ENCODE data around the gene PAF1. TPM values are rescaled to one million over a fixed set of nuclear protein-coding genes. Genes with fewer than 3 reads are reported as not detected.
A peak's percentile ranks its signal among the peaks of the same experiment; 100 is the strongest.

The PAF1 gene
- total RNA-seq, 1 experiment from 2014 or later = 53.5 TPM

- BruUV-seq (replicated peaks) = no TSS peak
- Histone ChIP-seq H3K36me3 (ENCODE audit: control insufficient read depth in 1 of 2, insufficient read depth in 2 of 2, low read length in 2 of 2) (no peaks in the 10 kb centered on the region), H3K9me3 (ENCODE audit: control insufficient read depth in 1 of 2, insufficient read depth in 1 of 2, low read depth in 1 of 2, low read length in 2 of 2) (no peaks in the 10 kb centered on the region), H3K4me2 (ENCODE audit: low read length) (peak overlapping the region; percentile 92), H3K4me3 (replicated peaks in 1 of 2; ENCODE audit: low read depth in 1 of 2, low read length in 2 of 2) (no peak overlapping the region; a peak in 1 of 4 replicates), H3K9ac (ENCODE audit: low read length) (peak overlapping the region; percentile 97), H3K9me2 (ENCODE audit: insufficient read depth) (no peaks in the 10 kb centered on the region), H3K79me2 (ENCODE audit: insufficient read depth, low read length) (peaks cover 11% of the 10 kb centered on the region; the same call in 1 of the 2 replicates), H4K20me1 (ENCODE audit: insufficient read depth) (no peaks in the 10 kb centered on the region), H3K27me3 (ENCODE audit: insufficient read depth, low read length) (no peaks in the 10 kb centered on the region), H2AFZ (ENCODE audit: low read depth, low read length, poor library complexity, severe bottlenecking) (no peak overlapping the region), H3K4me1 (ENCODE audit: control insufficient read depth in 1 of 2, insufficient read depth in 2 of 2, low read length in 2 of 2) (peaks cover 56 to 92% of the 10 kb centered on the region in 2 experiments), H3K27ac (ENCODE audit: low read depth, low read length) (peak overlapping the region; percentile 99)
- no peak for DNase-seq (ENCODE audit: low read depth, low spot score)
- POLR2A ChIA-PET = interaction anchor here (1.0 to 3.8 kb wide), 6 partner anchors 8 to 35 kb away, joined by 3 to 26 read pairs (median 6); partner anchors contain the start of genes MED29, PAF1 and RPS16
- ATAC-seq = no peak
- RAD21 ChIA-PET (ENCODE audit: low non-redundant PET in 1 of 2, low total read pairs in 2 of 2, uncharacterized antibody in 2 of 2, unreplicated experiment in 2 of 2) = no interaction called here
- intact Hi-C loops (cut with micrococcal nuclease) = no loop called here
- TF ChIP-seq ZNF274 (IDR thresholded peaks at IDR 0.05; ENCODE audit: low read depth, low read length) (no peak), ATF3 (IDR thresholded peaks at IDR 0.05) (no peak), CTCF (IDR thresholded peaks at IDR 0.05 in 2 of 3, conservative IDR thresholded peaks at IDR 0.05 in 1 of 3; ENCODE audit: borderline replicate concordance in 1 of 3, insufficient read depth in 1 of 3, low read depth in 2 of 3, low read length in 2 of 3) (no peak), EZH2phosphoT487 (IDR thresholded peaks at IDR 0.05; ENCODE audit: borderline replicate concordance) (no peak), ZBTB33 (IDR thresholded peaks at IDR 0.05; ENCODE audit: extremely low read depth, insufficient replicate concordance, low read length) (no peak), ZFX (IDR thresholded peaks at IDR 0.05) (no peak), FOSL1 (IDR thresholded peaks at IDR 0.05; ENCODE audit: low read depth) (no peak), POLR2AphosphoS5 (IDR thresholded peaks at IDR 0.05; ENCODE audit: low read depth, low read length) (no peak)
- CTCF ChIA-PET = no interaction called here
Observed at GRCh38 chr19:39401070-39401548, 10.2 kb upstream of the PAF1 start.
